Epidermal melanocyte (primary cell): Measurements from ENCODE around the gene PHACTR2.
"Not testable (repeated sequence)": the region's sequence is repeated elsewhere in the genome, so short reads cannot be mapped to it uniquely, and the experiment has no call there.

ENCODE experiments used
- DNase-seq: peaks from one replicate; pipeline ENCODE4 v3.0.0; 2011; ENCODE audit warnings: low spot score; ENCODE audit not compliant: insufficient read length

Gene PHACTR2

DNA sequence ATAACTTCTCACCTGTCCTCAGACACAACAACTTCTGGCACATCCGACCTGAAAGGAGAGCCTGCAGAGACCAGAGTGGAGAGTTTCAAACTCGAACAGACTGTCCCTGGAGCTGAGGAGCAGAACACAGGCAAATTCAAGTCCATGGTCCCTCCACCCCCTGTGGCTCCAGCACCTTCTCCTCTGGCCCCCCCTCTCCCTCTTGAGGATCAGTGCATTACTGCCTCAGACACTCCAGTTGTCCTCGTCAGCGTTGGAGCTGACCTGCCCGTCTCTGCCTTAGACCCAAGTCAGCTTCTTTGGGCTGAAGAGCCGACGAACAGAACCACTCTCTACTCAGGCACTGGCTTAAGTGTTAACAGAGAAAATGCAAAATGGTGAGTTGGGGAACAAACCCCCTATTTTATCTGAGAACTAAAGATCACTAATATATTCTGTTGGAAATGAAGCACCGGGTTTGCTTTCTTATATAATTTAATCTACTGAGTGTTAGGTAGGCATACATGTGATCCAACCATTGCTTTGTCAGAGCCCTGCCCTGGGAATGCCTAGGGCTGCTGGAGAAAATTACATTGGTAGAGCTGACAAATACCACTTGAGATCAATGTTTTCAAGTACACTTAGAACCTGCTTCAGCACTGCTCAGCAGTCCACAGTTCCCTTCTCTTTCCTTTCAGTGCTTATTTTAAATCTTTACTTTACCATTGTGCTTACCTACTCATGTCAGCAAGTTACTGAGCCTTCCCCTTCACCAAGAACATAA is 87.8 kb downstream of the PHACTR2 start:
- no peak for DNase-seq

DNA sequence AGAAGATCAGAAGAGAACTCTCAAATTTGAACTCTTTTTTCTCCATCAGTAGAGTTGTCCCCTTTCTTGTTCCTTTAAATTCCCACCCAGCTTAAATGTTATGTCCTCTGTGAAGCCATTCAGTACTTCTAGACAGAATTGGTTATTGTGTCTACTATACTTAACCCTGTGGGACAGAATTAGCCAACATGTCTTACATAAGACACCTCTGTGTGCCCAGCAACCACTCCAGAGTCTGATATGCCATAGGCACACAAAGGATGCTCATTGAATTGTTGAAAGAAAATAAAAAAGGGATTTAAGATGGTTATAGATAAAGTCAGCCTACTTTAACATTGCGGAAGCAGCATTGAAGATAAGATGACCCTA is 88.4 kb downstream of the PHACTR2 start:
- no peak for DNase-seq

DNA sequence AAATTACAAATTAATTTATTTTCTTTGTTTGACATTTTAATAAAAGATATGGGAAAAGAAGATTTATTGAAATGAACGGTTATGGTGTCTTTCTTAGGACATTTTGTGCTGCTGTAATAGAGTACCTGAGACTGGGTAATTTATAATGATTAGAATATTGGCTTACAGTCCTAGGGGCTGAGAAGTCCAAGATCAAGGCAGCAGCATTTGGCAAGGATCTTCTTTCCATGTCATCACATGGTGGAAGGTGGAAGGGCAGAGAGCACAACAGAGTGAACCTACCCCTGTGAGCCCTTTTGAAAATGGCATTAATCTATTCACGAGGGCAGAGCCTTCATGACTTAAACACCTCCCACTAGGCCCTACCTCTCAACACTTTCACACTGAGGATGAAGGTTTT is 89.7 kb downstream of the PHACTR2 start:
- no peak for DNase-seq

DNA sequence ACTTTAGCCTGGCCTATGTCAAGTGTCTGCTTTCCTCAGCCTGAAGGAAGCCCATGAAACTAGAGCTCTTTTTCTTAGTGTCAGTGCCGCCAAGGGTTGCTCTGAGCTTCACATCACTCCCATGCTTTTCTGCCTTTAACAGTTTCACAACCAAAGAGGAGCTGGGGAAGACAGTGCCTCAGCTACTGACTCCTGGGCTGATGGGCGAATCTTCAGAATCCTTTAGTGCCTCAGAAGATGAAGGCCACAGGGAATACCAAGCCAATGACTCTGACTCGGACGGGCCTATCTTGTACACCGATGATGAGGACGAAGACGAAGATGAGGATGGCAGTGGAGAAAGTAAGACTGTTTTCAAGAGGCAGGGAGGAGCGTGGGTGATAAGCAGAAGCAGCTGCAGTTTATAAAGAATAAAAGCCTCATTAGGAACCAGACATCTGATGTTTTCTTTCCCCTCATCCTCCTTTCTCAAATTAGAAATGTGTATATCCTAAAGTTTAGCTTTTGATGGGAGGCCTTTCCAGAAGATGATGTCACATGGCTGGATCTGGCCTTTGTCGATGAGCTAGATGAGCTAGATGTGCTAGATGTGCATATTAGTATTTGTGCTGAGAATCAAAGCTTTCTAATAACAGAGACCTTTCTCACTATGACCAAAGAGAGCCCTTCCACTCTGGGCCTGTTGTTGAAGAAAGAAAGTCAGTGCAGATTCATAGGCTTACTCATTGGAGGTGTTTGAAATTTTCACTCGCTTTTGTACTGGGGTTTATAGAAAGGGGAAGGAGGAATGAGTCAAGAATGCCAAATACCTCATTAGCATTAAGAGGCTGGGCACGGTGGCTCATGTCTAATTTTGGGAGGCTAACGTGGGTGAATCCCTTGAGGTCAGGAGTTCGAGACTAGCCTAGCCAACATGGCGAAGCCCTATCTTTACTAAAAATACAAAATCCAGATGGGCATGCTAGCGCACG is 94.6 kb downstream of the PHACTR2 start:
- no peak for DNase-seq

DNA sequence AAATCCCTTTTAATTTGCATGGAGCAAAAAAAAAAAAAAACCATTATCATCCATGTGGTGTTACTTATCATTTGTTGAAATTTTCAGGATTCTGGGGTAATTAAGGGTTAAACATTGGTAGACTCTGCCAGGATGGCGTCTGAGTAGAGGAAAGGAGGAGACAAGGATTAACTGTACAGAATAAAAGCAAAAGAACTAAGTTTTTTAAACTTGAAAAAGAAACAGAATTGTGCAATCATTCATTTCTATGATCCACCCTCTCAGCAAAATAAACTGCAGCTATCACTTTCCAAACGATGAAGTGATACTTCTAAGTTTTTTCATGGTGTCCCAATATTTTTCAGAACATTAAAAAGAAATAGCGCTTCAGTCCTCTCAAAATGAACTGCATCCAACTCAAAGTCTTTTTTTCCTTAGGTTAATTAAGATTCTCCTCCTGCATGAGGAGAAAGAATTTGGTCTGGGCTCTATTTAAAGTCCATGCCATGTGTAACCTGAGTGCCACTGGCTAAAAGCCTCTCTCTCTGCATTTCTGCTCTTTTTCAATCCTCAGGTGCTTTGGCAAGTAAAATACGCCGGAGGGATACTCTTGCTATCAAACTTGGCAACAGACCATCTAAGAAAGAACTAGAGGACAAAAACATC is 95.9 kb downstream of the PHACTR2 start:
- DNase-seq = no peak

DNA sequence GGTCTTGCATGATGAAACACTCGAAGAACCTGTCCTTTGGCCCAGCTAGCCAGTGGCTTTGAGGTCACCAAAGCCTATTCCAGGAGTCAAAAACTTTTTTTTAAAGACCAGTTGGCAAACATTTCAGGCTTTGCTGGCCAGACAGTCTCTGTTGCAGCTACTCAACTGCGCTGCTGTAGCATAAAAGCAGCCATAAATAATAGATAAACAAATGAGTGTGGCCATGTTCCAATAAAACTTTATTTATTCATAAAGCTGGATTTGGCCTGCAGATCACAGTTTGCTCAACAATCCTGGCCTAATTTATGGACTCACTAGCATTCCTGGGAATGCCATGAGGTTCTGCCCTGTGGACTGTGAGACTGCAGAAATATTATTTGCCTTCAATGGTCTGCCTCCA is 96.6 kb downstream of the PHACTR2 start:
- no peak for DNase-seq

DNA sequence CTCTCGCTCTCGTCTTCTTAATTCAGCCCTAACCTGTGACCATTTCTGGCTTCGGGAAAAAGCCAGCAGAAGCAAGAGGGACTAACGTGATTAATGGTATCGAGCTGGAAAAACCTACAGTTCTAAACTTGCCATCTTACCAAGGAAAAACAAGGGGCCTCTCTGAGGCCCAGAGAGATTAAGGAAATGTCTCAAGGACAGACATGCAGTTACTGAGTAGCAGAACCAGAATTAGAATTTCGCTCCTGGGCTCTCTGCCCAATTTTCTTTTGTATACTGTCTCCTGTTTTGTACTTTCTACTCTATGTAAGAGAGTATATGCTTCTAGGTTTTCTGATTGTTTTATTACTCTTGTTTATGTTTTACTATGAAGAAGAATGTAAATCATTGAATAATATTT is 97.6 kb downstream of the PHACTR2 start:
- no peak for DNase-seq

DNA sequence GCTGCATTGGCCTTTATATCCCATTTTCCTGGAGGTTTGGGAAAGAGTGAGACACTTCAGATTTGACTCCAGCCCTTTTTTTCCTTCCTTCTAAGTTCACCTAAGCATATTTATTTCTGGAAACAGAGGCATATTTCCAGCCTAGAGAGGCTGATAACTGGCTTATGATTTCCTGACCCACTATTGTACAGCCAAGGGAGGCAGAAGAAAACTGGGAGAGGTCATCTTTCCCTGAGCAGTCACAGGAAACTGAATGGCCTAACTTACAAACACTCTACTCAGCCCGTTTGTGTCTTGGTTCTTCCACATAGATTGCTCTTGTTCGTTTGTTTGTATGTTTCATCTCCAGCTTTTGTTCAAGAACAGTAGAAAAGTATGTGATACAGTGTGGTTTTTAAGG is 101.2 kb downstream of the PHACTR2 start:
- no peak for DNase-seq

DNA sequence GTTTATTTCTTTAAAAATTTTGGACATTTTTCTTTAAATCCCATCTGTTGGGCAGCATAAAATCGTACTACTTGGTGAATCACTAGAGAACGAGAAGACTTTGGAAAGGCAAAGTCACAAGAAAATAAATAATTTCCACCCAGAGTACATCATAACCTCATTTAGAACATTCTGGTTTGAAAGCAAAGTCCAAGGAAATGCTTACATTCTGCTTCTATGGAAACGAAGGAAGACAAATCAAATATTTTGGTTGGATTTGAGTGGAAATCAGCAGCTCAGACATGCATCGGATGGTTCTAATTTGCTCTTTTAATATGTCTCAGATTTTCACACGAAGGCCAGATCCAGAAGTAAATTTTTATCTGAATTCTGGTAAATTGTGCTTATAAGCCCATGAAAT is 104.7 kb downstream of the PHACTR2 start:
- DNase-seq = no peak

DNA sequence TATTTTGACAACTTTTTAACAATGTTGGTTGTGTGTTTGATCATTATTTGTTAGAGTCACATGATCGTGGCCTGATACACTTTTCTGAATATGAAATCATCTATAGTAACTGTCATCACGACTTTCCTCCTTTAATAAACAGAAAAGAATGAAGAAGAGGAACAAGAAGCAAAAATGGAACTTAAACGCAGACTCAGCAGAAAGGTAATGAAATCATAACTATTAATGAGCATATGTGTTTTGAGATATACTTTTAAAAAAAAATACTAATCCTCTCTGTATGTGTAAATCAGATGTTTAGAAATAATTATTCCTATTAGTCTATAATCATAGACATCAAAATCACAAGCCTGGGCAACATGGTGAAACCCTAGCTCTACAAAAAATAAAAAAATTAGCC is 105.3 kb downstream of the PHACTR2 start:
- no peak for DNase-seq

DNA sequence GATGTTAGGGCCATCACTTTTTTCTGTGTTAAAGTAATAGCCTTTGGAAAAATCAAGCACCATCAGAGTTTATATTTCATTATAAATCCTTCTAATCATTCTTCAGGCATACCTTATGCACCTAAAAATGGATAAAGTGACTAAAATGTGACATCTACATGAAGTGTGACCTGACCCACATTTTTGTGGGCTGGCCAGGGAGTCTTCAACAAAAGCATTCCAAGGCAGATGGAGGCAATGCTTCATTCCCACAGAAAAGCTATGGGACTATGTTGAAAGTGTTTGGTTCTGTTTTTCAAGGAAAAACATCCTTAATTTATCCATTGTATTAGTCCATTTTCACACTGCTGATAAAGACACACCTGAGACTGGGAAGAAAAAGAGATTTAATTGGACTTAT is 106.6 kb downstream of the PHACTR2 start:
- no peak for DNase-seq

DNA sequence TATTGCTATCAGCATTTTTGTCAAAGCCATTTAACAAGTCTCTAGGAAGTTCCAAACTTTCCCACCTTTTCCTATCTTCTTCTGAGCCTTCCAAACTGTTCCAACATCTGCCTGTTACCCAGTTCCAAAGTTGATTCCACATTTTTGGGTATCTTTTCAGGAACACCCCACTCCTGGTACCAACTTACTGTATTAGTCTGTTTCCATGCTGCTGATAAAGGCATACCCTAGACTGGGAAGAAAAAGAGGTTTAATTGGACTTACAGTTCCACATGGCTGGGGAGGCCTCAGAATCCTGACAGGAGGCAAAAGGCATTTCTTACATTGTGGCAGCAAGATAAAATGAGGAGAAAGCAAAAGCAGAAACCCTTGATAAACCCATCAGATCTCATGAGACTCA is 108.6 kb downstream of the PHACTR2 start:
- DNase-seq = not testable (repeated sequence)

DNA sequence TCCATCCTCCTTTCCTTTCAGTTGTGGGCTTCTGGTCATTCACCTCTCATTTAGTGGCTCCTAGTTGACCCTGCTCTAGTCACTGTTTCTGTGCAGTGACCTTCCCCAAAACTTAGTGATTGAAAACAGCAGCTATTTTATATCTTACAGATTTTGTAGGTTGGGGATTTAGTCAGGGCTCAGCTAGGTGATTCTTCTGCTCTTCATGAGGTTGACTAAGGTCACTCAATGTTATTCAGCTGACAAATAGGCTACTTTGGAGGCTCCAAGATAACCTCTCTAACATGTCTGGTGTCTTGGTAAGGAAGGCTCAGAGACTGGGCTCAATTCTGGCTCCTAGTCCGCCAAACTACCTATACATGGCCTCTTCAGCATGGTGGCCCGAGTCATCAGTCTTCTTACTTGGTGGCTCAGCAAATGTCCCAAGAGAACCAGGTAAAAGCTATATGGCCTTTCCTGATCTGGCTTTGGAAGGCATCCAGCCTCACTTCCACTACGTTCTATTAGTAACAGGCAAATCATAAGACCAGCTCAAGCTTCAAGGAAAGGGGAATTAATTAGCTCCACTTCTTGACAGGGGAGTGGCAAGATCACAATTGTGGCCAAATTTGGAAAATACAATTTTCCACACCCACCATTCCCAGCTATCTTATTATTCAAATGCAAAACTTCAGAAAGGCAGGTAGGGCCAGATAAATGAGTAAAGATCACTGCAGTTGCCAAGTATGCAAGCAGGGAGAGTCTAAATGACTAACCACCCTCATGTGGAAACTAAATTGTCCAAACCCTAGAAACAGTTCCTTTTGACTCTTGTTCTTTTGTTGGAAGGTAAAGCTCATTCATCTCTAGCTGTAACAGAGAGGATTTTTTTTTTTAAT is 114.9 kb downstream of the PHACTR2 start:
- DNase-seq = no peak

DNA sequence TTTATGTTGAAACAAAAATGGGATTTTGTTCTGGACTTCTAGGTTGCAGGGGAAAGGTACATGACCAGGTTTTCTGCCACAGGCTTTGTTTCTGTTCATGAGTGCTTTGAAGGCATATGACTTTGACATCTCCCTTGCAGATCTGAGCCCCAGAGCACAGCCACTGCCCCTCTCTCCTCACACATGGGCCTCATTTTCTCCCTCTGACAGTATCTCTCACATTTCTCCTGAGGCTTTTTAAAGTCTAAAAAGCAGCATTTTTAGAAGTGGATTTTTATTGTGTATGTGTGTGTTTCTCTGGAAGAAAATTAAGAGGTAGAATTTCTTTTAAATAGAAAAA is 115.5 kb downstream of the PHACTR2 start:
- DNase-seq = no peak

DNA sequence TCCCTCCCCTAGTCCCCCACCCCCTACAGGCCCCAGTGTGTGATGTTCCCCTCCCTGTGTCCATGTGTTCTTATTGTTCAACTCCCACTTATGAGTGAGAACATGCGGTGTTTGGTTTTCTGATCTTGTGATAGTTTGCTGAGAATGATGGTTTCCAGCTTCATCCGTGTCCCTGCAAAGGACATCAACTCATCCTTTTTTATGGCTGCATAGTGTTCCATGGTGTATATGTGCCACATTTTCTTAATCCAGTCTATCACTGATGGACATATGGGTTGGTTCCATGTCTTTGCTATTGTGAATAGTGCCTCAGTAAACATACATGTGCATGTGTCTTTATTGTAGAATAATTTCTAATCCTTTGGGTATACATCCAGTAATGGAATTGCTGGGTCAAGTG is 118.8 kb downstream of the PHACTR2 start:
- DNase-seq = not testable (repeated sequence)

DNA sequence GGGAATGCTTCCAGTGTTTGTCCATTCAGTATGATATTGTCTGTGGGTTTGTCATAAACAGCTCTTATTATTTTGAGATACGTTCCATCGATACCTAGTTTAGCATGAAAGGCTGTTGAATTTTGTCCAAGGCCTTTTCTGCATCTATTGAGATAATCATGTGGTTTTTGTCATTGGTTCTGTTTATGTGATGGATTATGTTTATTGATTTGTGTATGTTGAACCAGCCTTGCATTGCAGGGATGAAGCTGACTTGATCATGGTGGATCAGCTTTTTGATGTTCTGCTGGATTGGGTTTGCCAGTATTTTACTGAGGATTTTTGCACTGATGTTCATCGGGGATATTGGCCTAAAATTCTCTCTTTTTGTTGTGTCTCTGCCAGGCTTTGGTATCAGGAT is 120.7 kb downstream of the PHACTR2 start:
- DNase-seq = not testable (repeated sequence)

DNA sequence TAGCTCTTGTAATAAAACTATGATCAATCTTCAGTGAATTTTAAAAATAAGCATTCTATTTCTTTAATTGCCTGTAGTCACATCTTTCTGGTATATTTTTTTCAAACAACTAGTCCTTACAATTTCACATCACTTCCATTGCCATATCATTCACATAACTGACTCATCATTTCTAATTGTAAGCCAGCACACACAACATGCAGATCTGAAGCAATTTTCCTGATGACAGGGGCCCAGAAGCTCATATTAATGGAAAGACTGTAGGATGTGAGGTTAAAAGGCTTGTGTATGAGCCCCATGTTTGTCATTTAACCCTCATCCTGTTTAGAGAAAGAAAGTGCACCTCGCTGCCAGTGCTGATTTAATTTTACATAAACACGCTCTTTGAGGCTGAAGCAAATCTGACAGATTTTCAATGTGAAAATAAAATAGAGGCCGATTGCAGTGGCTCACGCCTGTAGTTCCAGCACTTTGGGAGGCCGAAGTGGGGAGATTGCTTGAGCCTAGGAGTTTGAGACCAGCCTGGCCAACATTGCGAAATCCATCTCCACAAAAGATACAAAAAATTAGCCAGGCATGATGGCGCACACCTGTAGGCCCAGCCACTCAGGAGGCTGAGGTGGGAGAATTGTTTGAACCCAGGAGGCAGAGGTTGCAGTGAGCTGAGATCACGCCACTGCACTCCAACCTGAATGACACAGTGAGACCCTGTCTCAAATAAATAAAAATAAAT is 125.2 kb downstream of the PHACTR2 start:
- no peak for DNase-seq

DNA sequence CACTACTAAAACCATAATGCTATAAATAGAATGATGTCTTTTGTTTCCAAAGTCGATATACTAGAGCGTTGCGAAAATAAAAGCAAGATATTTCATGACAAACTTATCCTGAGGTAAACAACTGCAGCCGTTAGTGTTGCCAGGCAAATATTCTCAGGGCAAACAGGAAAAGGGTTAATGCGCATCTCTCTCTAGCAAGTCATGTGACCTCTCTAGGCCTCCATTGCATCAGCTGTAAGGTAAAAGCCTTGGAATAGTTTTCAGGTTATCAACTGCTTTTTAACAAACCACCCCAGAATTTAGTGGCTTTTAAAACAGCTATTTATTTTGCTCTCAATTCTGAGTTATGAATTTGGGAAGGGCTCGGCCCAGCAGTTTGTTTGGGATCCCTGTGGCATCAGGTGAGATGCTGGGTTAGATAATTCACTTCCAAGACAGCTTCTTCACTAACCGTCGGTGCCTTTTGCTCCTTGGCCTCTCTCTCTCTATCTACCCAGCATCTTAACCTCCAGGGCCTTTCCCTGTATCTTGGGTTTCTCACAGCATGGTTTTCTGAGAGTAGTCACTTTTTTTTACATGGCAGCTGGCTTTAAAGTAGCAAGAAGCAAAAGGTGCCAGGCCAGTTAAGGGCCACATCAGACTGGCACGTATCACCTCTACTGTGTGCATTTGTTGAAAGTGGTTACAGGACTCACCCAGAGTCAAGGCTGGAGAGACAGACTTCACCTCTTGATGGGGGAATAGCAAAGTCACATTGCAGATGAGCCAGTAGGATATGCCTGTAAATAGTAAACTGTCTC is 126.2 kb downstream of the PHACTR2 start:
- DNase-seq = no peak

DNA sequence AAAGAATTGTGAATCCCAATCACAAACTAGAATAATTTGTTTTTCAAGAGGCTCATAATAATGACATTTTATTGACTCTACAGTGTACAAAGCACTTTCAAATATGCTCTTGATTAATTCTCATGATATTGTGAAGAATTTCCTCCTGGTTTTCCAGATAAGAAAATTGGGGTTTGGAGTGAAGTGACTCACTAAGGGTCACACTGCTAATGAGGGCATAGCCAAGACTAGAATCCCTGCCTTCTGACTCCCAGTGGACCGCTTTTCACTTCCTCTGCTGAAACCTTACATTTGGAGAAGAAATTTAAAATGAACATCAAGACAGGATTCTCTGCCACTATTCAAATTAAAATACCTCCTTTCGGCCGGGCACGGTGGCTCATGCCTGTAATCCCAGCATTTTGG is 127.1 kb downstream of the PHACTR2 start:
- no peak for DNase-seq
